H1 (cell line): ENCODE measurements around the gene FHIT. TPM values are rescaled to one million over a fixed set of nuclear protein-coding genes. Genes with fewer than 3 reads are reported as not detected.

Source experiments
- CBX8 ChIP-seq: fragments of 300-800, 300-1000 bp; sonication (generic); IDR thresholded peaks from 2 replicates; pipeline ENCODE4 v1.7.1; 2016; ENCODE audit warnings: low read depth, low read length, borderline replicate concordance
- CHD1 ChIP-seq: IDR thresholded peaks from 2 replicates; pipeline ENCODE4 v1.6.1; 2012; ENCODE audit warnings: low read depth, low read length, improper control_type of control experiment
- CHD7 ChIP-seq: fragments of 300-600 bp; sonication (generic); IDR thresholded peaks from 2 replicates; pipeline ENCODE4 v1.7.1; 2012; ENCODE audit warnings: low read length, moderate library complexity, mild to moderate bottlenecking, inconsistent platforms; ENCODE audit not compliant: insufficient replicate concordance
- E2F6 ChIP-seq: IDR thresholded peaks from 2 replicates; pipeline ENCODE4 v1.6.1; 2012; ENCODE audit warnings: inconsistent platforms
- EGR1 ChIP-seq: IDR thresholded peaks from 2 replicates; pipeline ENCODE4 v1.6.1; 2011; ENCODE audit warnings: low read depth, low read length, borderline replicate concordance
- EP300 ChIP-seq, 2 experiments: IDR thresholded peaks; 1 replicate in 1 of 2; 2 replicates in 1 of 2; pipeline ENCODE4 v1.6.1; 2011 to 2012; ENCODE audit warnings: low read depth in 2 of 2, low read length in 2 of 2, mild to moderate bottlenecking in 2 of 2, borderline replicate concordance in 1 of 2, inconsistent platforms in 1 of 2, moderate library complexity in 1 of 2
- GABPA ChIP-seq: IDR thresholded peaks from 2 replicates; pipeline ENCODE4 v1.6.1; 2011; ENCODE audit warnings: mild to moderate bottlenecking, low read length, moderate library complexity, borderline replicate concordance; ENCODE audit not compliant: insufficient read depth
- POU5F1 ChIP-seq: IDR thresholded peaks from 2 replicates; pipeline ENCODE4 v1.6.1; 2011; ENCODE audit warnings: low read depth, mild to moderate bottlenecking, low read length, moderate library complexity
- RXRA ChIP-seq: IDR thresholded peaks from 2 replicates; pipeline ENCODE4 v1.6.1; 2011; ENCODE audit warnings: low read depth, mild to moderate bottlenecking, low read length, moderate library complexity; ENCODE audit not compliant: insufficient read depth
- SIX5 ChIP-seq: IDR thresholded peaks from 2 replicates; pipeline ENCODE4 v1.6.1; 2011; ENCODE audit warnings: mild to moderate bottlenecking, low read depth, low read length
- SP2 ChIP-seq: IDR thresholded peaks from 2 replicates; pipeline ENCODE4 v1.6.1; 2012; ENCODE audit warnings: mild to moderate bottlenecking, low read length, inconsistent platforms
- YY1 ChIP-seq: IDR thresholded peaks from 2 replicates; pipeline ENCODE4 v1.6.1; 2011; ENCODE audit warnings: low read depth, mild to moderate bottlenecking, low read length
- polyA plus RNA-seq, 7 experiments: library from polyadenylated mRNA; depleted of rRNA in 3 of 7; stranded (reverse) in 5 of 7; unstranded in 2 of 7; fragments of >200 nt in 5 of 7; fragments of 200-250 nt in 2 of 7; gene quantifications; 1 replicate in 5 of 7; 2 replicates in 1 of 7; 4 replicates in 1 of 7; pipeline versions ENCODE4 v1.2.1 to v1.2.3, GENCODE V29; 2011 to 2013; ENCODE audit warnings: missing spikeins in 2 of 7, mixed read lengths in 2 of 7
- total RNA-seq: library from RNA; stranded (reverse); fragmentation: NEBNext Ultra II Directional; extraction: Animal tissue kit (Norgen Biotek cat#: 25700); gene quantifications from 2 replicates; pipeline ENCODE4 v1.2.1, GENCODE V29; 2021

Gene FHIT
- total and polyA plus RNA-seq, 2 of the 8 experiments (the other 6 are each of a cell fraction or from before 2014, with no cell fraction given): 1.2 to 3.2 TPM

DNA sequence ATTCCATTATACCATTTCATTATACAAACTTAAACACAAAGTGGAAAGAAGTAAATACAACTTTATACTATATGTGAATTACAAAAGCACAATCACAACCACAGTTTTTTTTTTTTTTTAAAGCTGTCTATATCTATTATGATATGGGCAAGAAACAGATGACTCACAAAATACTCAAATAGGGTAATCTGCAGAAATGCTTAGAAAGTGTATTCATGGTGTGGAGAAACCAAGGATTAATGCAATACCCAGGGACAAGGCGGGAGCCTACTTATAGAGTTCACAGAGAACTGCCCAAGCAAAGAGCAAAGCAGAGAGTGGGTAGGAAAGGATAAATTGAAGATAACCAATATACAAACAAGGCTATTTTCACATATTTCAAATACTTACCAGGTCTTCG is 332.0 kb downstream of the FHIT start (continued):
- TF ChIP-seq CHD7: no peak
- no peak for TF ChIP-seq CBX8
- no peak for TF ChIP-seq E2F6
- TF ChIP-seq EP300 (IDR thresholded peaks at IDR 0.05; ENCODE audit: borderline replicate concordance in 1 of 2, low read depth in 2 of 2, low read length in 2 of 2): no peak
- TF ChIP-seq RXRA: no peak
- no peak for TF ChIP-seq SIX5
- TF ChIP-seq EGR1: no peak
- TF ChIP-seq SP2: no peak
- TF ChIP-seq CHD1: no peak
- TF ChIP-seq POU5F1: no peak
- TF ChIP-seq GABPA: no peak
- TF ChIP-seq YY1: no peak
